Liver (tissue), 9 donors: ENCODE results near the gene TULP4. TPM values are rescaled to one million over a fixed set of nuclear protein-coding genes. Genes with fewer than 3 reads are reported as not detected.

Experiments
- DNase-seq: peaks from one replicate; pipeline ENCODE4 v3.0.0-alpha.2; 2017; ENCODE audit warnings: low spot score
- H3K27ac ChIP-seq, 2 donors: one replicate each; pipeline ENCODE4 v1.7.0; 2013; ENCODE audit warnings: inconsistent platforms in 2 of 2, low read length in 2 of 2, control low read depth in 1 of 2, low read depth in 1 of 2, mild to moderate bottlenecking in 1 of 2
- H3K27me3 ChIP-seq, 4 donors: one replicate each; pipeline versions ENCODE4 v1.6.1 to v1.7.0; 2013; ENCODE audit warnings: low read length in 3 of 4, inconsistent platforms in 1 of 4, mild to moderate bottlenecking in 1 of 4, moderate library complexity in 1 of 4; ENCODE audit not compliant: control insufficient read depth in 4 of 4, insufficient read depth in 4 of 4
- H3K36me3 ChIP-seq, 4 donors: one replicate each; pipeline versions ENCODE4 v1.6.1 to v1.7.0; 2013; ENCODE audit warnings: low read length in 3 of 4, mild to moderate bottlenecking in 3 of 4, low read depth in 1 of 4, moderate library complexity in 1 of 4; ENCODE audit not compliant: control insufficient read depth in 4 of 4, insufficient read depth in 3 of 4
- H3K4me1 ChIP-seq, 4 donors: one replicate each; pipeline versions ENCODE4 v1.6.1 to v1.7.0; 2013; ENCODE audit warnings: low read length in 3 of 4, mild to moderate bottlenecking in 3 of 4, moderate library complexity in 1 of 4; ENCODE audit not compliant: control insufficient read depth in 4 of 4, insufficient read depth in 4 of 4
- H3K4me3 ChIP-seq, 3 donors: one replicate each; pipeline versions ENCODE4 v1.6.1 to v1.7.0; 2013; ENCODE audit warnings: low read length in 3 of 3, control low read depth in 1 of 3, low read depth in 1 of 3, mild to moderate bottlenecking in 1 of 3
- H3K9ac ChIP-seq, 2 donors: one replicate each; pipeline ENCODE4 v1.7.0; 2013; ENCODE audit warnings: low read length in 2 of 2, mild to moderate bottlenecking in 2 of 2, moderate library complexity in 2 of 2, control low read depth in 1 of 2, low read depth in 1 of 2
- H3K9me3 ChIP-seq, 4 donors: one replicate each; pipeline versions ENCODE4 v1.6.1 to v1.7.0; 2013; ENCODE audit warnings: low read length in 3 of 4; ENCODE audit not compliant: control insufficient read depth in 4 of 4
- ATF3 ChIP-seq: IDR thresholded peaks from 2 replicates; pipeline ENCODE4 v1.6.1; 2016; ENCODE audit warnings: antibody characterized with exemption
- CTCF ChIP-seq: fragments of 150-350 bp; IDR thresholded peaks from 2 replicates; pipeline ENCODE4 v1.5.1; 2017; ENCODE audit warnings: improper control_type of control experiment, low read depth, low read length; ENCODE audit not compliant: missing input control
- EGR1 ChIP-seq, 2 donors: IDR thresholded peaks; 2 replicates each; pipeline ENCODE4 v1.6.1; 2016 to 2018; ENCODE audit warnings: antibody characterized with exemption in 2 of 2, low read depth in 2 of 2
- FOXA2 ChIP-seq: IDR thresholded peaks from 2 replicates; pipeline ENCODE4 v1.6.1; 2016; ENCODE audit warnings: antibody characterized with exemption
- GABPA ChIP-seq, 2 donors: IDR thresholded peaks in 1 of 2; conservative IDR thresholded peaks in 1 of 2; 2 replicates each; pipeline ENCODE4 v1.6.1; 2016; ENCODE audit warnings: antibody characterized with exemption in 2 of 2, mild to moderate bottlenecking in 1 of 2, moderate library complexity in 1 of 2
- HNF4A ChIP-seq, 2 donors: conservative IDR thresholded peaks; 2 replicates each; pipeline ENCODE4 v1.6.1; 2016; ENCODE audit warnings: antibody characterized with exemption in 2 of 2, mild to moderate bottlenecking in 2 of 2
- JUND ChIP-seq, 2 donors: IDR thresholded peaks; 2 replicates each; pipeline ENCODE4 v1.6.1; 2016; ENCODE audit warnings: antibody characterized with exemption in 2 of 2
- MAX ChIP-seq: IDR thresholded peaks from 2 replicates; pipeline ENCODE4 v1.6.1; 2016; ENCODE audit warnings: antibody characterized with exemption
- NR2F2 ChIP-seq: IDR thresholded peaks from 2 replicates; pipeline ENCODE4 v1.6.1; 2016; ENCODE audit warnings: antibody characterized with exemption
- RAD21 ChIP-seq, 2 donors: IDR thresholded peaks; 2 replicates each; pipeline ENCODE4 v1.6.1; 2016; ENCODE audit warnings: antibody characterized with exemption in 2 of 2, mild to moderate bottlenecking in 2 of 2
- REST ChIP-seq: IDR thresholded peaks from 2 replicates; pipeline ENCODE4 v1.6.1; 2016; ENCODE audit warnings: antibody characterized with exemption, mild to moderate bottlenecking
- SP1 ChIP-seq: IDR thresholded peaks from 2 replicates; pipeline ENCODE4 v1.6.1; 2018; ENCODE audit warnings: antibody characterized with exemption, mild to moderate bottlenecking
- TAF1 ChIP-seq: conservative IDR thresholded peaks from 2 replicates; pipeline ENCODE4 v1.6.1; 2016; ENCODE audit warnings: antibody characterized with exemption, mild to moderate bottlenecking
- ZBTB33 ChIP-seq: IDR thresholded peaks from 2 replicates; pipeline ENCODE4 v1.6.1; 2016; ENCODE audit warnings: antibody characterized with exemption
- WGBS: extraction: QIAGEN DNeasy Blood & Tissue Kit; methylation state at CpG from one replicate; pipeline ENCODE4 v1.1.7; 2013; 5-methylcytosine and 5-hydroxymethylcytosine counted together
- polyA plus RNA-seq, 2 donors: library from polyadenylated mRNA; stranded (reverse) in 1 of 2; unstranded in 1 of 2; fragments of 200-250 nt in 1 of 2; fragments of >200 nt in 1 of 2; fragmentation: Nextera tagmentation in 1 of 2; extraction: Ambion mirVana in 1 of 2; gene quantifications; one replicate each; pipeline versions ENCODE4 v1.2.1 to v1.2.3, GENCODE V29; 2013 to 2015
- total RNA-seq, 2 donors: library from RNA; depleted of rRNA; stranded (reverse); fragments of >200 nt; gene quantifications; one replicate each; pipeline ENCODE4 v1.2.3, GENCODE V29; 2014
- donor health status: healthy.
- donor health status: healthy.
- donor health status: healthy.
- donor health status: healthy.
- donor health status: healthy.

TULP4 gene
- total and polyA plus RNA-seq, 4 donors = 2.2 to 53.3 (median 18.0) TPM

GRCh38 chr6:158487495-158487894 lies 175.2 kb downstream of the TULP4 start:
- WGBS = 97% methylated on average over 5 of the region's 5 CpGs
- Histone ChIP-seq H3K4me1 (no peaks in the 10 kb centered on the region), H3K9ac (no peak overlapping the region), H3K4me3 (no peak overlapping the region), H3K36me3 (peaks cover 0 to 3% (median 2%) of the 10 kb centered on the region in 4 donors), H3K27ac (no peak overlapping the region), H3K27me3 (no peaks in the 10 kb centered on the region), H3K9me3 (no peaks in the 10 kb centered on the region)
- no peak for DNase-seq
- TF ChIP-seq RAD21 (IDR thresholded peaks at IDR 0.05) = no peak
- no peak for TF ChIP-seq REST
- TF ChIP-seq NR2F2 = no peak
- TF ChIP-seq ZBTB33 = no peak
- no peak for TF ChIP-seq MAX

- Histone ChIP-seq H3K4me1 (no peaks in the 10 kb centered on the region), H3K9ac (no peak overlapping the region), H3K27ac (no peak overlapping the region), H3K4me3 (no peak overlapping the region), H3K9me3 (no peaks in the 10 kb centered on the region), H3K36me3 (peaks cover 0 to 2% (median 2%) of the 10 kb centered on the region in 4 donors), H3K27me3 (no peaks in the 10 kb centered on the region)
- WGBS = 93% methylated on average over 4 of the region's 4 CpGs
- no peak for TF ChIP-seq HNF4A (conservative IDR thresholded peaks at IDR 0.05)
- DNase-seq = no peak
Observed at GRCh38 chr6:158488065-158488464, 175.8 kb downstream of the TULP4 start.

GRCh38 chr6:158489441-158489840 lies 177.2 kb downstream of the TULP4 start:
- peaks cover 0 to 3% (median 1%) of the 10 kb centered on the region in 4 donors for H3K36me3 ChIP-seq
- no peak overlapping the region for H3K27ac ChIP-seq
- no peak for DNase-seq
- H3K9ac ChIP-seq = no peak overlapping the region
- no peaks in the 10 kb centered on the region for H3K4me1 ChIP-seq
- WGBS = 93% methylated on average over 4 of the region's 4 CpGs
- H3K4me3 ChIP-seq = no peak overlapping the region
- H3K27me3 ChIP-seq = no peaks in the 10 kb centered on the region
- H3K9me3 ChIP-seq = no peaks in the 10 kb centered on the region
- TF ChIP-seq GABPA (IDR thresholded peaks at IDR 0.05 in 1 of 2, conservative IDR thresholded peaks at IDR 0.05 in 1 of 2) = no peak
- no peak for TF ChIP-seq JUND (IDR thresholded peaks at IDR 0.05)
- no peak for TF ChIP-seq SP1
- TF ChIP-seq EGR1 (IDR thresholded peaks at IDR 0.05; ENCODE audit: low read depth in 2 of 2) = no peak
- TF ChIP-seq TAF1 = no peak
- no peak for TF ChIP-seq MAX
- no peak for TF ChIP-seq ATF3
- TF ChIP-seq FOXA2 = no peak
- no peak for TF ChIP-seq CTCF
- no peak for TF ChIP-seq REST
